ENCODE results near the gene FAM240A. TPM values are rescaled to one million over a fixed set of nuclear protein-coding genes. Genes with fewer than 3 reads are reported as not detected.

Gene FAM240A
- total and polyA plus RNA-seq, 8 donors = not detected

DNA sequence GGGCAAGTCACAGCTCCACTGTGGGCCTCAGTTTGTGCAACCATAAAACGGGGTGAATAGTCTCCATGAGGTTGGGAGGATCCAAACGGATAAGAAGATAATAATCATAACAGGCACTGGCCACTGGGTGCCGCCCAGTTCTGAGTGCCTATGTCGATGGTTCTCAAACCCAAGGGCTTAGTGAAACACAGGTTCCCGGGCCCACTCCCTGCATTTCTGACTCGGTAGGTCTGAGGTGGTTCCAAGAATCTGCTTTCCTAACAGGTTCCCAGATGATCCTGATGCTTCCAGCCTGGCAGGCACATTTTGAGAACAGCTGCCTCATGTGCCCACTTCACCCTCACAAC is 60.0 kb downstream of the FAM240A start:
- intact Hi-C loops (cut with DNase I) = no loop called here
- no peak overlapping the region for H3K4me3 ChIP-seq
- DNase-seq (peak in 5 of 6 donors; percentile 2 to 28 (median 10)), FAIRE-seq (no peak), ATAC-seq (no peak)
- H3K27ac ChIP-seq = no peak overlapping the region
- TF ChIP-seq, protein P1, sequence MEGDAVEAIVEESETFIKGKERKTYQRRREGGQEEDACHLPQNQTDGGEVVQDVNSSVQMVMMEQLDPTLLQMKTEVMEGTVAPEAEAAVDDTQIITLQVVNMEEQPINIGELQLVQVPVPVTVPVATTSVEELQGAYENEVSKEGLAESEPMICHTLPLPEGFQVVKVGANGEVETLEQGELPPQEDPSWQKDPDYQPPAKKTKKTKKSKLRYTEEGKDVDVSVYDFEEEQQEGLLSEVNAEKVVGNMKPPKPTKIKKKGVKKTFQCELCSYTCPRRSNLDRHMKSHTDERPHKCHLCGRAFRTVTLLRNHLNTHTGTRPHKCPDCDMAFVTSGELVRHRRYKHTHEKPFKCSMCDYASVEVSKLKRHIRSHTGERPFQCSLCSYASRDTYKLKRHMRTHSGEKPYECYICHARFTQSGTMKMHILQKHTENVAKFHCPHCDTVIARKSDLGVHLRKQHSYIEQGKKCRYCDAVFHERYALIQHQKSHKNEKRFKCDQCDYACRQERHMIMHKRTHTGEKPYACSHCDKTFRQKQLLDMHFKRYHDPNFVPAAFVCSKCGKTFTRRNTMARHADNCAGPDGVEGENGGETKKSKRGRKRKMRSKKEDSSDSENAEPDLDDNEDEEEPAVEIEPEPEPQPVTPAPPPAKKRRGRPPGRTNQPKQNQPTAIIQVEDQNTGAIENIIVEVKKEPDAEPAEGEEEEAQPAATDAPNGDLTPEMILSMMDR (IDR thresholded peaks at IDR 0.05) = no peak
- WGBS, 2 donors = 89 to 90% methylated on average over 6 of the region's 6 CpGs
- H3K4me1 ChIP-seq = no peaks in the 10 kb centered on the region
- H3K9me3 ChIP-seq = no peaks in the 10 kb centered on the region
- H3K36me3 ChIP-seq = peaks cover 0 to 4% (median 0%) of the 10 kb centered on the region in 3 donors
- no peaks in the 10 kb centered on the region for H3K27me3 ChIP-seq

DNA sequence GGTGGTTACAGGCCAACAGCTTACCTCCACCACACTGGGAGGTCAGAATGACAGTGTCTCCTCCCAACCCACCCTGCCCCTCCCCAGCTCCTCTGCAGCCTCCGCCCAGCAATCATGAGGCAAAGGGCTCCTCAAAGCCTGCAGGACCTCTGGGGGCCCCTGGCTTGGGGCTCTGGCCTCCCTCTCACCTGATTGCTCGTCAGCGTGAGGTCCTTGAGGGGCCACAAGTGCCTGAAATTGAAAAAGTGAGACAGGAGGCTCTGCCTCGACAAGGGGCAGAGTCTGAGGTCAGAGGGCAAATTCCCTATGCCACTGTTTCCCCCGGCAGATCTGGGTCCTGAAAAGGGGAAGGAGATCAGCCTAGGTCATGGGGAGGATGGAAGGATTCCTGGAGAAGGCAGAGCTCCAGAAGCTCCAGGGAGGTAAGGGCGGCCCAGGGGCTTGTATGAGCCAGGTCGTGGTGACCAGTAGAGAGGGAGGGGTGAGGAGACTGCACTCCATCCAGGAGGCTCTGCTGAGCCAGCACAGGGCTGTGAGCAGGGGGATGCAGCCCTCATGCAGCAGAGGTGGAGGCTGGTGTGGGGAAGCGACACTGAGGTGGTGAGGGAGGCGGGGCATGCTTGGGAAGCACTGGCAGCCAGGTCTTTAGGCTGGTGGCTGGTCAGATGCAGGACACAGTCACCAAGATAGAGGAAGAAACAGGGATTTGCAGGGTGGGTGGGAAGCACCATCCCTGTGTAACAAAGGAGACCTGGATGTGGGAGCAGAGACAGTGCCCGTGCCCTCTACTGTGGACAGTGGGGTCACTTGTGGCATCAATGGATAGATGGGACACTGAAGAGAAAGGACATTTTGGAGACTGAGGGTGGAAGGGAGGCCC is 61.1 kb downstream of the FAM240A start:
- Histone ChIP-seq H3K36me3 (peaks cover 0 to 4% (median 0%) of the 10 kb centered on the region in 3 donors), H3K27ac (no peak overlapping the region), H3K27me3 (no peaks in the 10 kb centered on the region), H3K4me3 (no peak overlapping the region), H3K9me3 (no peaks in the 10 kb centered on the region), H3K4me1 (no peaks in the 10 kb centered on the region)
- WGBS, 2 donors = 90 to 94% methylated on average over 10 of the region's 10 CpGs
- FAIRE-seq (no peak), ATAC-seq (no peak), DNase-seq (peak in 4 of 6 donors; percentile 11 to 39 (median 24))
- intact Hi-C loops (cut with DNase I) = no loop called here
- TF ChIP-seq, protein P1 (IDR thresholded peaks at IDR 0.05) = no peak

DNA sequence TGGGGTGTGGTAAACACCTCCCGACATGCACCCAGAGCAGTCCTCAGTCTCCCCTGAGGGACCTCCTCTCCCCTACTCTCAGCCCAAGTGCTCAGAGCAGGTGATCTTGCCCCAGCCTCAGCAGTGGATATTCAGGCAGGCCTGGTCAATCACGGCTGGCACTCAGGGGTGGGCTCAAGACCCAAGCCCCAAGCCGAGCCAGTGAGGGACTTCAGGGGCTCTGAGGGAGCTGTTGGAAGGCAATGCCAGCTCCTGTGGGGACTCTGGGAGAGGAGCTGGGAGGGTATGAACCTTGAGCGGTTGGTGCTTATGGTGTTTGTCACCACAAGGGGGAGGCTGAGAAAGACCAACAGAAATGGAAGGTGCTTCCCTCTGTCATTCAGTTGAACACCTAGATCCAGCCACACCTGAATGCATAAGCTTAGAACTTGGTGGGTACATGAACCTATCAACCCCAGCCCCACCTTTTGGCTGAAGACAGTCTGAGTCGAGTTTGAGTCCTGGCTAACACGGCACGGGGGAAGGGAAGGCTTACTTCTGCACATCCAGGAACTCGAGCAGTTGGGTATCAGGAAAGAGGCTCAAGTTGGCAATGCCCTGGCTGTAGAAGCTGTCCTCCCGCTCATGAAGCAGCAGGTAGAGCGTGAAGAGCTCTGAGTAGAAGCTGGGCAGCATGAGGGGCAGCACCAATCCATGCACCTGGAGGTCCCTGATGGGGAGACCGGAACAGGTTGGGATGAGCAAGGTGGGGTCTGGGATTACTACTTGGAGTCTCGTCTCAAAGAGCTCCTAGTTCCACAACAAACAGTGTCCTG is 61.9 kb downstream of the FAM240A start:
- FAIRE-seq (no peak), ATAC-seq (no peak), DNase-seq (peak in 4 of 6 donors; percentile 8 to 46 (median 16))
- WGBS, 2 donors = 91 to 94% methylated on average over 12 of the region's 12 CpGs
- H3K9me3 ChIP-seq = no peaks in the 10 kb centered on the region
- H3K4me1 ChIP-seq = no peaks in the 10 kb centered on the region
- no peaks in the 10 kb centered on the region for H3K27me3 ChIP-seq
- no peak overlapping the region for H3K4me3 ChIP-seq
- TF ChIP-seq, protein P1 (IDR thresholded peaks at IDR 0.05) = no peak
- H3K36me3 ChIP-seq = peaks cover 0 to 4% (median 0%) of the 10 kb centered on the region in 3 donors
- no peak overlapping the region for H3K27ac ChIP-seq
- intact Hi-C loops (cut with DNase I) = no loop called here

DNA sequence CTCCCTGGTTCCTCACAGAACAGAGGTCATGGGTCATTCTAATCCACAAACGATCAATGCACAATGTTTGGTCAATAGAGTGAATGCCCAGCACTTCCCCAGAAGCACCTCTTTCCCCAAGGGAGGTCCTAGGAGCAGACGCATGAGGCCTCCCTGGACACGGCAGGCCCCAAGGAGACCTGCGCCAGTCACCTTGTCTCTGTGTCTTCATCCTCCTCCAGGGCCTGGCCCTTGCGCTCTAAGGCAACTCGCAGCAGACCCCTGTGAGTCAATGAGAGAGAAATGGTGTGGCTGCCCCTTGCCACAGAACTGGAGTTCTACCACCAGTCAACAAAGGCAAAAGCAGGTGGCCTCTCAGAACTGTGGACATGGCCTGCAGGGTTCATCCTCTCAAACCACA is 63.1 kb downstream of the FAM240A start:
- 88 to 94% methylated on average over 6 of the region's 6 CpGs for WGBS, 2 donors
- H3K9me3 ChIP-seq = no peaks in the 10 kb centered on the region
- FAIRE-seq (no peak), ATAC-seq (no peak), DNase-seq (peak in 2 of 6 donors; percentile 9 to 25)
- H3K4me3 ChIP-seq = no peak overlapping the region
- H3K27ac ChIP-seq = no peak overlapping the region
- H3K36me3 ChIP-seq = peaks cover 0 to 4% (median 0%) of the 10 kb centered on the region in 3 donors
- TF ChIP-seq, protein P1 (IDR thresholded peaks at IDR 0.05) = no peak
- H3K4me1 ChIP-seq = no peaks in the 10 kb centered on the region
- intact Hi-C loops (cut with DNase I) = no loop called here
- H3K27me3 ChIP-seq = no peaks in the 10 kb centered on the region

Other genes with a start within 250 kb of the FAM240A start
- 1 to 10 TPM in 2 of 6 donors, under 1 TPM in 4; 0.12 to 2.0 (median 0.61) TPM for gene CCR5, start 241.6 kb upstream of the FAM240A start, total RNA-seq
- under 1 TPM; 0.16 to 0.27 TPM for gene CCR5, start 241.6 kb upstream of the FAM240A start, polyA plus RNA-seq
- gene CCRL2, start 205.3 kb upstream of the FAM240A start, total RNA-seq = 1 to 10 TPM in 2 of 6 donors, under 1 TPM in 4; 0.24 to 2.2 (median 0.91) TPM
- gene CCRL2, start 205.3 kb upstream of the FAM240A start, polyA plus RNA-seq = under 1 TPM; 0.75 to 0.80 TPM
- 10 to 100 TPM; 10.5 to 21.0 (median 13.7) TPM for gene LTF, start 147.6 kb upstream of the FAM240A start, total RNA-seq
- gene LTF, start 147.6 kb upstream of the FAM240A start, polyA plus RNA-seq = 1 to 10 TPM; 6.9 to 7.0 TPM
- not detected for gene RTP3, start 114.5 kb upstream of the FAM240A start, total RNA-seq
- not detected for gene RTP3, start 114.5 kb upstream of the FAM240A start, polyA plus RNA-seq
- 1 to 10 TPM in 4 of 6 donors, under 1 TPM in 2; 0.61 to 2.2 (median 1.3) TPM for gene LRRC2, start 46.2 kb upstream of the FAM240A start, total RNA-seq
- under 1 TPM; 0.46 to 0.85 TPM for gene LRRC2, start 46.2 kb upstream of the FAM240A start, polyA plus RNA-seq
- 10 to 100 TPM in 3 of 6 donors, 1 to 10 TPM in 3; 7.8 to 21.2 (median 9.7) TPM for gene ALS2CL, start 81.2 kb downstream of the FAM240A start, total RNA-seq
- gene ALS2CL, start 81.2 kb downstream of the FAM240A start, polyA plus RNA-seq = 10 to 100 TPM; 44.8 to 61.1 TPM
- under 1 TPM in 5 of 6 donors, not detected in 1; 0.08 to 0.31 (median 0.13) TPM for gene TMIE, start 88.9 kb downstream of the FAM240A start, total RNA-seq
- under 1 TPM; 0.42 to 0.52 TPM for gene TMIE, start 88.9 kb downstream of the FAM240A start, polyA plus RNA-seq
- gene PRSS50, start 105.3 kb downstream of the FAM240A start, total RNA-seq = 1 to 10 TPM in 1 of 6 donors, under 1 TPM in 5; 0.28 to 1.0 (median 0.38) TPM
- gene PRSS50, start 105.3 kb downstream of the FAM240A start, polyA plus RNA-seq = 1 to 10 TPM in 1 of 2 donors, under 1 TPM in 1; 0.87 to 2.2 TPM